Stimulated activated CD8-positive, alpha-beta memory T cell treated with anti-CD3 and anti-CD28 coated beads, Interleukin-7, amount 100 ng/mL, for 1 hour (primary cell): ENCODE data around the gene SLC25A26.
A peak's percentile ranks its signal among the peaks of the same experiment; 100 is the strongest.
"Not testable (repeated sequence)": the region's sequence is repeated elsewhere in the genome, so short reads cannot be mapped to it uniquely, and the experiment has no call there.

Source experiments
- DNase-seq, 2 donors: peaks; one replicate each; pipeline ENCODE4 v3.0.0-alpha.2; 2020; ENCODE audit warnings: low read depth in 2 of 2

SLC25A26 gene

GRCh38 chr3:66268864-66269263 lies 48.1 kb downstream of the SLC25A26 start:
- DNase-seq: no peak

- no peak for DNase-seq
Observed at GRCh38 chr3:66269411-66269810, 48.6 kb downstream of the SLC25A26 start.

- no peak for DNase-seq
Observed at GRCh38 chr3:66270288-66270687, 49.5 kb downstream of the SLC25A26 start.

- DNase-seq: no peak
Observed at GRCh38 chr3:66270701-66271100, 49.9 kb downstream of the SLC25A26 start.

DNA sequence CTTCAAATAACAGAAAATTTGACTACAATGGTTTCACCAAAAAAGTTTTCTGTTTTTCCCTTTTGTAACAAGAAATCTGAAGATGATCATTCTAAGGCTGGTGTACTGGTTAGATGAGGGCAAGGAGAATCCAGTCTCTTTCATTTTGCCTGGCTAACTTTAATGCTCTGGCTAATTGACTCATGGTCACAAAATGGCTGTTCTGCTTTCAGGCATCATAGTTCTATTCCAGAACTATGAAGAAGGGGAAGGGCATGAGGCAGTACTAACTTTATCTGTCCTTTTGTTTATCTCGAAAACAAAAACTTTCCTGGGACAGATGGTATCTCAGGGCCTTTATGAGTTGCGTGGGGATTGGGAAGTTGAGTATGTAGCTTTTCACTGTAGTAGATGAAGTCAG lies 50.4 kb downstream of the SLC25A26 start:
- DNase-seq: no peak

DNA sequence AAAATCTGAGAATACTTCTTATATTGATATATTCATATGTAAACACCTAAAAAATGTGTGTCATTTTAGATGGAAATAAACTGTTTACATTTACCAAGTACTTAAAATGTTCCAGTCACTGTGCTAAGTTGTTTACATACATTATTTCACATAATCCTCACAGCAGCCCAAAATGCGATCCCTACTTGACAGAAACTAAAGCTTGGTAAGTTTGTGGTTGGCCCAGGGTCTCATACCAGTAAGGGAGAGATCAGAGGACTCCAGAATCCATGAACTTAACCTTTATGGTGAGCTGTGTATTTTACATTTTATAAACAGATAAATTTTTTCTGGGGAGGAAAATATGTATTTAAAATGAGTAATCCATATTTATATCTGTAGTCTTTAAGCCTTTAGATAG lies 51.2 kb downstream of the SLC25A26 start:
- no peak for DNase-seq

DNA sequence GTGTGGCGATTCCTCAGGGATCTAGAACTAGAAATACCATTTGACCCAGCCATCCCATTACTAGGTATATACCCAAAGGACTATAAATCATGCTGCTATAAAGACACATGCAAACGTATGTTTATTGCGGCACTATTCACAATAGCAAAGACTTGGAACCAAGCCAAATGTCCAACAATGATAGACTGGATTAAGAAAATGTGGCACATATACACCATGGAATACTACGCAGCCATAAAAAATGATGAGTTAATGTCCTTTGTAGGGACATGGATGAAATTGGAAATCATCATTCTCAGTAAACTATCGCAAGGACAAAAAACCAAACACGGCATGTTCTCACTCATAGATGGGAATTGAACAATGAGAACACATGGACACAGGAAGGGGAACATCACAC lies 54.0 kb downstream of the SLC25A26 start:
- not testable (repeated sequence) for DNase-seq

GRCh38 chr3:66276705-66277274 lies 56.0 kb downstream of the SLC25A26 start:
- DNase-seq: peak; percentile 7 to 25

DNA sequence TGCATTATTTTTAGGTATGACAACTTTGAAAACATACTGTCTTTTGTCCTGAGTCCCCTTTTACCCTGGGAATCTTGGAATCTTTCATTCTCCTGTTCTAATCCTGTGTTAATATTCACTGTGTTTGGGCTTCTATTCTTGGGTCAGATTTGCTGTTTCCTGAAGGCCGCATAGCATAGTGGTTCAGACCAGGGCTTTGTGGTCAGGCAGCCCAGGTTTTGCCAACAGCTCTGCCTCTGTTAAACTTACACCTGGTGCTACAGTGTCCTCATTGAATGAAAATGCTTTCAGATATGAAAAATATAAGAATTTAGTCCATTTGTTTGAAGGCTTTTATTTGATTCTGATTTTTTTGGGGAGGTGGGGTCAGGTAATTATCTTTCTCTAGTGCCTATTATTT lies 58.4 kb downstream of the SLC25A26 start:
- no peak for DNase-seq

- no peak for DNase-seq
Observed at GRCh38 chr3:66280304-66280703, 59.5 kb downstream of the SLC25A26 start.

- DNase-seq: not testable (repeated sequence)
Observed at GRCh38 chr3:66291922-66292321, 71.1 kb downstream of the SLC25A26 start.

DNA sequence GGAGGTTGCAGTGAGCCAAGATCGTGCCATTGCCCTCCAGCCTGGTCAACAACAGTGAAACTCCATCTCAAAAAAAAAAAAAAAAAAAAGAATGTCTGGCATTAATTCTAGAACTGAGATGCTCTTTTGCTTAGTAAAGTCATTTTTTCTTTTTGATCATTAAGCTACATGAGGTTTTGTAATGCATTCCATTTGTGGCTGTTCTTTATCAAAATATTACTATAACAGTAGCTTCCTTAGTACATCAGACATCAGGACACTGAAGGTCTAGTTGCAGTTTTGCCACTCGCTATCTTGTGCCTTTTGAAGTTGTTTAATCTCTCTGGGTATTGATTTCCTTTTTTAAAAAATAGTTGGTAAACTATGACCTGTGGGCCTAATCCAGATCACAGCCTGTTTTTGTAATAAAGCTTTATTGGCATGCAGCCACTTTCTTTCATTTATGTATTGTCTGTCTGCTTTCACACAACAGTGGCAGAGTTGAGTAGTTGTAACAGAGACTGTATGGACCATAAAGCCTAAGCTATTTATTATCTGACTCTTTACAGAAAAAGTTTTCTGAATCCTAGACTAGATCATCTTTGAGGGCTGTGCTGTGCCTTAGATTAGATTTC lies 76.6 kb downstream of the SLC25A26 start:
- DNase-seq: no peak

- DNase-seq: no peak
Observed at GRCh38 chr3:66297900-66298299, 77.1 kb downstream of the SLC25A26 start.

DNA sequence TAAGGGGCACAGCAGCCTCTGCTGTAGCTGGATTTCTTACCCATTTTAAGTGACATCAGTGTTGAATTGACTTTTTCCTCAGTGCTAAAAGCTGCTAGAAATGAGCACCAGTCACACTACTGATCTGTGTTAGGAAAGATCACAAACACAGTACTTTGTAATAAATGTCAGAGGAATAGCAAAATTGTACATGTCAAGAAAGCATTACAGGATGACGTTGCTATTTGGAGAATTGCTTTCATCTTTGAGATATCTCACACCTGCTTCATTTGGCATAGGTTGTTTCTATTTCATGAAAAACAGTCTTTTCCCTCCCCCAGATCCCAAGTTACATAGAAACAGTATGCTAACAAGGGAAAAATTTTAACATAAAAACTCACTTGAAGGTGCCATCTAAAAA lies 77.8 kb downstream of the SLC25A26 start:
- no peak for DNase-seq

GRCh38 chr3:66299085-66299484 lies 78.3 kb downstream of the SLC25A26 start:
- DNase-seq: not testable (repeated sequence)

GRCh38 chr3:66299891-66300290 lies 79.1 kb downstream of the SLC25A26 start:
- no peak for DNase-seq

DNA sequence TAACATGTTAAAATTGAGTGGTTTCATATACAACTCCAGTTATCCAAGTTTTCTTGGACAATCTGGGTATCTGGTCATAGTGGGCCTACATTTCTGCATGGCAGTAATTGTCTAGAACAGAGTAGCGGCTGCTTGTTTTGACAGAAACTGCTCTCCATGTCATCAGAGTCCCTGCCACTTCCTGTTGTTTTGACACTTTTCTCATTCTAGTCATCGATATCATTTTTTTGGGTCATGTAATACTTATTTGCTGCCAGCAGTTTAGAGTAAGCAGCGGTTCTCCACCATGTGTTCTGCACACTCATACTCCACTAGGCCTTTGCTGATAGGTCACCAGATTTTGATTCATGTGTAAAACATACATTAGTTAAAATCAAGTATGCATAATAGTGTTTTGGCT lies 81.5 kb downstream of the SLC25A26 start:
- no peak for DNase-seq

DNA sequence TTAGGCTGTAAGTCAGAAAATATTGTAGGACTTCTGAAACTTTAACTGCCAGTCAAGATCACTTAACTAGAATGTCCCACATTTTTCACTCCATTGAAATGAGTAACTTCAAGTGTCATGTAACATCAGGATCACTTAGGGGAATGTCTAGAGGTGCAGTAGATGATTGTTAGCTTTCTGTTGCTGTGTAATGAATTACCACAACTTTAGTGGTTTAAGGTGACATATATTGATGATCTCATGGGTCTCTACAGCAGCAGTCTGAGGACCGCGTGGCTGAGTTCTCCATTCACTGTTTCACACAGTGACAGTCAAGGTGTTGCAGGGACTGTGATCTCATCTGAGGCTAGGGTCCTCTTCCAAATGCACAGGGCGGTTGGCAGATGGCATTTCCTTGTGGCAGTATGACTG lies 82.7 kb downstream of the SLC25A26 start:
- peak in 1 of 2 donors; percentile 28 for DNase-seq

DNA sequence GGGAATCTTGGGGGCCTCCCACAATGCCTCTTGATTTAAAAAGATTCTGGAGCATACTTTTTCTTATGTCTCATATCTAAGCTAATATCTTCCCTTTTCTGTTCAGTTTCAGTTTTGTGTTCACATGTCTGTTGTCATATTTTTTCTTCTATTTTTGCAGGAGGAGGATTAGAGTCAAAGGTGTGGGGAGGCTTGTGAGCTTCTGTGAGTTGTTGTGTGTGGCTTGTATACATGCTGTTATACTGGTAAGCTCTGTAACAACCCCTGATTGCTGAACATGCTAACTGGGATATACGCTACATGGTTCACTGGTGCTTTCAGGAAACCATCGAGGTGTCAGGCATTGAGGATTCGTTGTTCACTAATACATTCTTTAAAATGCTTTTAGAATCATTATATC lies 83.5 kb downstream of the SLC25A26 start:
- no peak for DNase-seq

- not testable (repeated sequence) for DNase-seq
Observed at GRCh38 chr3:66306086-66306485, 85.3 kb downstream of the SLC25A26 start.

DNA sequence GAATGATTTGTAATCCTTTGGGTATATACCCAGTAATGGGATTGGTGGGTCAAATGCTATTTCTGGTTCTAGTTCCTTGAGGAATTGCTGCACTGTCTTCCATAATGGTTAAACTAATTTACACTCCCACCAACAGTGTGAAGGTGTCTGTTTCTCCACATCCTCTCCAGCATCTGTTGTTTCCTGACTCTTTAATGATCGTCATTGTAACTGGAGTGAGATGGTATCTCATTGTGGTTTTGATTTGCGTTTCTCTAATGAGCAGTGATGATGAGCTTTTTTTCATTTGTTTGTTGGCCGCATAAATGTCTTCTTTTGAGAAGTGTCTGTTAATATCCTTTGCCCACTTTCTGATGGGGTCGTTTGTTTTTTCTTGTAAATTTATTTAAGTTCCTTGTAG lies 86.2 kb downstream of the SLC25A26 start:
- not testable (repeated sequence) for DNase-seq

DNA sequence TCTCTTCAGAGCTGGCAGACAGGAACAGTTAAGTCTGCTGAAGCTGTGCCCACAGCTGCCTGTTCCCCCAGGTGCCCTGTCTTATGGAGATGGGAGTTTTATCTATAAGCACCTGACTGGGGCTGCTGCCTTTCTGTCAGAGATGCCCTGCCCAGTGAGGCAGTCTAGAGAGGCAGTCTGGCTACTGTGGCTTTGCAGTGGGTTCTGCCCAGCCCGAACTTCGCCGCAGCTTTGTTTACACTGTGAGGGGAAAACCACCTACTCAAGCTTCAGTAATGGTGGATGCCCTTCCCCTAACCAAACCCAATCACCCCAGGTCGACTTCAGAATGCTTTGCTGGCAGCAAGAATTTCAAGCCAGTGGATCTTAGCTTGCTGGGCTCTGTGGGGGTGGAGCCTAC lies 91.2 kb downstream of the SLC25A26 start:
- DNase-seq: peak in 1 of 2 donors; percentile 32

GRCh38 chr3:66314455-66314854 lies 93.7 kb downstream of the SLC25A26 start:
- no peak for DNase-seq
